Activated naive CD4-positive, alpha-beta T cell treated with anti-CD3 and anti-CD28 coated beads, Interleukin-2, amount 50 U/mL, for 16 hours (primary cell): ENCODE results near the gene DGCR8.

ENCODE experiments used
- DNase-seq: peaks from one replicate; pipeline ENCODE4 v3.0.0-alpha.2; 2020

DGCR8 gene

DNA sequence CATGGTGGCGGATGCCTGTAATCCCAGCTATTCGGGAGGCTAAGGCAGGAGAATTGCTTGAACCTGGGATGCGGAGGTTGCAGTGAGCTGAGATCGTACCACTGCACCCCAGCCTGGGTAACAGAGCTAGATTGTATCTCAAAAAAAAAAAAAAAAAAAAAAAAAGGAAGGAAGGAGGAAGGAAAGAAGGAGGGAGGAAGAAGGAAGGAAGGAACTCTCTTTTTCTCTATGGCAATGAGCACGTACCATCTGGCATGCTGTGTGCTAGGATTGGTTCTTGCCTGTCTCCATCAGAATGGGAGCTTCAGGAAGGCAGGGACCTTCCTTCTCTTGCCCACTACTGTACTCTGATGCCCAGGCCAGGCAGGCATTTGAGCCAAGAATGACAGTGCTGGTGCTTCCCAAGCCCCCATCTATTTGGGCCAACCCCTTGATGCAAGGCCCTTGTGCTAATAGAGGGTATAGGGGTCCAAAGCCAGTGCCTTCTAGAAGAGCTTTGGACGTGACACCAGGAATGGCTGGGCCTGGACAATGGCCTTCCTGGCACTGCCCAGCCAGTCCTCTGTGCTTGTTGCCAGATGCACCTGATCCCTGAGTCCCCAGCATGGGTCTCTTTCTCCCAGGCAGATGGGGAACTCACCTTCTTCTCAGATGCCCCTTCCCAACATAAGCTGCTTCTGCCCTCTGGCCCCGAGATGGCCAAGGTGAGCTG, 10.6 kb upstream of the DGCR8 start:
- no peak for DNase-seq

DNA sequence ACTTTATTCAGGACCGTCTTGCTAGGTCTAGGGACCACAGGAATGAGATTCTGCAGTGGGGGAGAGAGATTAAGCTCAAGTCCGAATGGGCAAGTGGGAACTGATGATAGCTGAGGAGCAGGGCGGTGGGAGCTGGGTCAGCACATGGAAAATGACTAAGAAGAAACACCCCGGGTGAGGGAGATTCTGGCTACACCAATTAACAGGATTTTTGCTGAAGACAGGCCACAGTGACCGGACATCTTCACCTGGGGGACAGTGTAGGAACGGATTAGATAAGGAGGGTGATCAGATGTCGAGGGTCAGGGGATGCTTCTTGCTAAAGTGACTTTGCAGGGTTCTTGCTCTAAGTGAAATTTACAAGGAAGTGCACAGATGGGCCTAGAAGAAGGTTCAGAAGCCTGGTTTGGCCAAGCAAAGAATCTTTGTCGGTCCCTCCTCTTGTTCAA, 8.5 kb upstream of the DGCR8 start:
- DNase-seq = no peak

DNA sequence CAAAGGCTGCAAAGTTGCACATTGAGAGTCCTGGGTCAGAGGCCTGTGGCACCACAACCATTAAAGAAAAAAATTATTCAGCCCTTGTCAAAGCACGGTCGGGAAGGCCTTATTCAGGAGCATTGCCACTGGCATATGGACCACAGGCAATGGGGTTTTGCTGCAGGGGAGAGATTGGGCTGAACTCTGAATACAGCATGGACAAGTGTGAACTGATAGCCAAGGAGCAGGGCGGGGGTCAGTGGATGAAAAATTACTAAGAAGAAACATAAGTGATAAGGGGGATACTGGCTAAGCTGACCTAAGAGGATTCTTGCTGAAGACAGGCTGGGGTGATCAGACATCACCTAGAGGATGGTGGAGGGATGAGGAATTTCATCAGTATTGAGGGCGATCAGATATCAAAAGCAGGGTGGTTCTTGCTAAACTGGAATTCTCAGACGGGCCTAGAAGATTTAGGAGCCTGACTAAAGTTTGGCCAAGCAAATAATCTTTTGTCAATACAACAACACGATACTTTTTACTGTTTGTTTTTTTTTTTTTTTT, 3.3 kb upstream of the DGCR8 start:
- no peak for DNase-seq

DNA sequence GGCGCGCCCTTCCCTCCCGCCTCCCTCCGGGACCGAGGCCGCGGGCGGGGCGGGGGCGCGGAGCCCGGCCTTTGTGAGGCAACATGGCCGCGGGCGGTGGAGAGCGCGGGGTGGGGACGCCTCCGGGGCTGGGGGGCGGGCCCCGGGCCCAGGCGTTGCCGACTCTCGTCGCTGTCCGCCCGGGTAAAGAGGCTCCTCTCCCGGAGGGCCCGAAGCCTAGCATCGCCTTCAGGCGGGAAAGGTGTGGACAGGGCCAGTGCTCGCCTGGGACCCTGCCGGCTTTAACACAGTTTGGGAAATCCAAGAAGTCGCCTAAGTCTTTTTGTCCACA, 369 bp downstream of the DGCR8 start:
- peak; percentile 78 for DNase-seq

DNA sequence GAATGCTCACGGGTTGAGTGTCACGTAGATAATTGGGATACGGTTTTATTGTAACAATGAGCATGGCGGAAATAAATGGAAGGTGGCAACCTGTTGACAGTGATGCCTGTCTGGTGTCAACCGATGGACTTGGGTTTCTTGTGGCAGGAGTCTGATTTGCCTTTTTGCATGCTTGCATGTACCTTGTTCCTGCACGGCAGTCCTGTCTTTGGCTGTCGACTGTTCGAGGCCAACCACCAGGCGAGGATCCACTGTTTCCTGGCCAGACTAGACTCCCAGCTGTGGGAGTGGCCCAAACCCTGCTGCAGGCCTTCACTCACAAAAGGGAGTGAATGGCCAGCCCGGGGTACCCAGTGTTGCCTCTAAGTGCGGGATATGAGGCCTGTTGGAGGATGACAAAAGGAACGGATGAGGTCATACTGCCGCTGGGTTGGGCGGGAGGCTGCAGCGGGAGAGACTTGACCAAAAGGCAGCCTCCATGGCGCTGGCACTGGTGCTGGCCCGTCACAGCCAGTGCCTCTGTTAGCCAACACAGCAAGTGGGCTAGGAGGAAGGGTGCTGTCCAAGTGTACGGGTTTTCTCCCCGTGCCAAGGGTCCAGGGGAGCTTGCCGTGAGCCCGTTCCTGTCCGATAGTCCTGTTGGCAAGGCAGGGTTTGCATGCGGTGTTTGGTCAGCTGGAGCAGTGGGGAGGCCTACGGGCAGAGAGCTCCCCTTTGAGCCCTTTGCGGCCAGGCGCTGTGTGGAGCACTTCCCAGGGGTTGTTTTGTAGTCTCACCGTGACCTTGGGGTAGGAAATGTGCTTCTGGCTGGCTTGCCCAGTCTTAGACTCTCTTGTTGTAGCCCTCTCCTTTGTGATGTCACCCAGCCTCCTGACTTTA, 974 bp downstream of the DGCR8 start:
- no peak for DNase-seq

DNA sequence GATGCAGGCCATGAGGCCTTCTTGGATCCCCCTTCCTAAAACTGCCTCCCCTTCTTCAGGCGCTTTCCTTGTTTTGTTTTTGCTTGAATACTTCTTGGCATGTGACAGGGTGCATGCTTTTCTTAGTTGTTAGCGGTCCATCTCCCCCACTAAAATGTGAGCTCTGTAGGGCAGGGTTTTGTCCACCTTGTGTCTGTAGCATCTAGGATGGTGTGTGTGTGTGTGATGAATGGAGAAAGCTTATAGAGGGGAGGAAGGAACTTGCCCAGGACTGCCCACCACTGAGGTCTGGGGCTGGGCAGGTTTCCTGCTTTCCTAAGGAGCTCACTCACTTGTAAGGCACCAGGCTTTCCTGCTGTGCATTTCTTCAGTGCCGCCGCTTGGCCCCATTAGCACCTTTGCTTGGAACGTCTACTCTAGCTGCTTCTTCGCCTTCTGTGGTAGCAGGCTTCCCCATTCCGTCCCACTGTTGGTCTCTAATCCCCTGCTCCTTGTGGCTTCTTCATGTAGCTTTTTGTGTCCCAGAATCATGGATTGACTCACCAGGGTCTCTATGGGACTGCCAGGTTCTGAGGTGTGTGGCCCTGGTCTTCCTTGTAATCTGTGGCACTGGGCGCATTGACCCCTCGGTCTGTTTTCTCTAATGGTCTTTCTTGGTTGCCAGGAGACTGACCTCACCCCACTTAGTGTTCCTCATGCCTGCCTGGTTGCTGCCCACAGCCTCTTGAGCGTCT, 3.3 kb downstream of the DGCR8 start:
- no peak for DNase-seq

DNA sequence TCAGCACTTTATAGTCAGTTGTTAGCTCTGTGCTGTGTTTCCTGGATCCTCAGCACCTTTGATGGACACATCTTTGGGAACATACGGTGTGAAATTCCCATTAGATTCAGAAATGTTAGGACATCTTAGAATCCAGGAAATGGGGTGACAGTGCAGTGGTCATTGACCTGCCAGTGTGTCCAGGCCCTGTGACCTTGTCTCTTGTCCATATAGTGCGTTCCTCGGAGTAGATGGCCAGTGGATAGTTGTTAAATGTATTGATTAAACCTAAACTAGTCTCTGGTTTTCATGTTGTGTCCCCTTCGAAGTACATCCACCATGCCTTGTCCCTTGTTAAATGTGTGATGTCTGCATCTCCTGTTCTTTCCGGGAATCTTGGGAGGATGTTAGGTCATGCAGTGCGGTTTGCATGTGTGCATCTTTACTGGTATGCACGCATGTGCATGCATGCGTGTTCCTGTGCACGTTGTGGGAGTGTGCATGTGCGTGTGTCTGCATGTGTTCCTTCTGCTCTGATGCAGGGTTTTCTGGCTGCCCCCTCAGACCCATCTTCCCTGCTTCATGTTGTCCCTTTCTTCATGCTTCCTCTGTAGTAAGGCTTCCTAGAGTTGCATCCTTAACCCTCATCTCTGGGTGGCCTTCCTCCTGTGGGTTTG, 4.0 kb downstream of the DGCR8 start:
- DNase-seq = no peak

DNA sequence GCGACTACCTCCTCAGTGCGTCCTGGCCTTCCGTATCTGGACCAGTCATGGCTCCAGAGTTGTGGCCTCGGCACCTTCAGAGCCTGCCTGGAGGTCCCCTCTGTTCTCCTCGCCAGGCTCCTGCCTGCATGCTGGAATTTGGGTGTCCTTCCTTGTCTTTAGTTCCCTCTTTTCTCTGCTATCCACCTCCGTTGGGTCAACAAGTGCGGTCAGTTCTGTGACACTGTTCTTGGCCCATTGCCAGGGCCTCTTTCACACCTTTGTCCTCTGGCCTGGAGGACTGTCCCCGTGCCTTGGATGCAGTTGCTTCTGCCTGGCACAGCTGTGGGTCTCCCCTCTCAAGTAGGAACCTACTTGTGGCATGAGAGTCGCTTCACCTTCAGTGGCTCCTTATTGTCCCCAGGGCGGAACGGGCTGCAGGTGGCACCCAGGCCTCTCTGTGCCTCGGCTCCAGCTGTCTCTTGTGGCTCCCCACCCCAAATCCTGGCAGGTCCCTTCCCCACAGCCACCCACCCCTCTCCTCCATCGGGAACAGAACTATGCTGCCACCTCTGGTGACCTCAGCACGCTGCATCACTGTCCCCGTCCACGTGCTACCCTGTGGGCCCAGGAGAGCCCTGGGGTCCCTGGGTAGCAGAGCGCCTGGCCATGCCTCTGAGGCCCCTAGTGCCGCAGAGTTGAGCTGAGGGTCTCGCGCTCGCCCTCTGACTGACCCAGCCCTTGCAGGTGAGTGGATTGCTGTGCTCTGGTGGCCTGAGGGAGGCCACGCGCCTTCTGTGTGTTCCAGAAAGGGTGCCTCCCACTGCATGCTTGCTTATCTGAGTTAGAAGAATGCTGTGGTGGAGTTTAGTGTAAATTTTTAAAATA, 4.7 kb downstream of the DGCR8 start:
- DNase-seq = no peak

DNA sequence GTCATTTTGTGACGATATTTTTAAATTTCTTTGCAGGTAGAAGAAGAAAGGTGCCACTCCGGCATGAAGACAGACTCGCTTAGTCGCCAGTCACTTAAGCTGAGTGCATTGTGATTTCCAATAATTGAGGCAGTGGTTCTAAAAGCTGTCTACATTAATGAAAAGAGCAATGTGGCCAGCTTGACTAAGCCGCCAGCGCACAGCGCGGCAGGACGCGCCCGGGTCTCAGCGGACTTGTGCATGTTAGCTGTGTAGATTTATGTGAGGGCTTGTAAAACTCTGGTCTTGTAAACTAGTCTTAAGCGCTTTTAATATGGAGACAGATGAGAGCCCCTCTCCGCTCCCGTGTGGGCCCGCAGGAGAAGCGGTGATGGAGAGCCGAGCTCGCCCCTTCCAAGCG, 5.6 kb downstream of the DGCR8 start:
- no peak for DNase-seq

DNA sequence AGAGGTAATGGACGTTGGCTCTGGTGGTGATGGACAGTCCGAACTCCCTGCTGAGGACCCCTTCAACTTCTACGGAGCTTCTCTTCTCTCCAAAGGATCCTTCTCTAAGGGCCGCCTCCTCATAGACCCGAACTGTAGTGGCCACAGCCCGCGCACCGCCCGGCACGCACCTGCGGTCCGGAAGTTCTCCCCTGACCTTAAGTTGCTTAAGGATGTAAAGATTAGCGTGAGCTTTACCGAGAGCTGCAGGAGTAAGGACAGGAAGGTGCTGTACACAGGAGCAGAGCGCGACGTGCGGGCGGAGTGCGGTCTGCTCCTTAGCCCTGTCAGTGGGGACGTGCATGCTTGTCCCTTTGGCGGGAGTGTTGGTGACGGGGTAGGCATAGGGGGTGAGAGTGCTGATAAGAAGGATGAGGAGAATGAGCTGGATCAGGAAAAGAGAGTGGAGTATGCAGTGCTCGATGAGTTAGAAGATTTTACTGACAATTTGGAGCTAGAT, 6.1 kb downstream of the DGCR8 start:
- no peak for DNase-seq

DNA sequence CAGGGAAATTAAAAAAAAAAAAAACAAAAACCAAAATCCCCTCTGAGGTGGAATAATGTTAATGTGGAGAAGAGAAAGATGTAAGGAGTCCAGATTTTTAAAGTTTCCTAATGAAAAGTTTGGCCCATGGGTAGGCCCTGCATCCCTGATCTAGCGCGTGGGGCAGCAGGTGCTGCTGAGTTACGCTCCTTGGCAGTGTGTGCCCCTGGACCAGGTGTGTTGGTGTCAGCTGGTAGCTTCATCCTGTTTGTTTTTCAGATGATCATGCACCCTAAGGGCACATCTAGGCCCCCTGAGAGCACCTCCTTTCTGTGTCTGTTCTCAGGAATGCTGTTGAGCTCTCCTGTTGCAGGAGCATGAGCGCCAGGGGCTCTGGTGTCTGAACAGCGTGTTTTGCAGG, 6.7 kb downstream of the DGCR8 start:
- no peak for DNase-seq

DNA sequence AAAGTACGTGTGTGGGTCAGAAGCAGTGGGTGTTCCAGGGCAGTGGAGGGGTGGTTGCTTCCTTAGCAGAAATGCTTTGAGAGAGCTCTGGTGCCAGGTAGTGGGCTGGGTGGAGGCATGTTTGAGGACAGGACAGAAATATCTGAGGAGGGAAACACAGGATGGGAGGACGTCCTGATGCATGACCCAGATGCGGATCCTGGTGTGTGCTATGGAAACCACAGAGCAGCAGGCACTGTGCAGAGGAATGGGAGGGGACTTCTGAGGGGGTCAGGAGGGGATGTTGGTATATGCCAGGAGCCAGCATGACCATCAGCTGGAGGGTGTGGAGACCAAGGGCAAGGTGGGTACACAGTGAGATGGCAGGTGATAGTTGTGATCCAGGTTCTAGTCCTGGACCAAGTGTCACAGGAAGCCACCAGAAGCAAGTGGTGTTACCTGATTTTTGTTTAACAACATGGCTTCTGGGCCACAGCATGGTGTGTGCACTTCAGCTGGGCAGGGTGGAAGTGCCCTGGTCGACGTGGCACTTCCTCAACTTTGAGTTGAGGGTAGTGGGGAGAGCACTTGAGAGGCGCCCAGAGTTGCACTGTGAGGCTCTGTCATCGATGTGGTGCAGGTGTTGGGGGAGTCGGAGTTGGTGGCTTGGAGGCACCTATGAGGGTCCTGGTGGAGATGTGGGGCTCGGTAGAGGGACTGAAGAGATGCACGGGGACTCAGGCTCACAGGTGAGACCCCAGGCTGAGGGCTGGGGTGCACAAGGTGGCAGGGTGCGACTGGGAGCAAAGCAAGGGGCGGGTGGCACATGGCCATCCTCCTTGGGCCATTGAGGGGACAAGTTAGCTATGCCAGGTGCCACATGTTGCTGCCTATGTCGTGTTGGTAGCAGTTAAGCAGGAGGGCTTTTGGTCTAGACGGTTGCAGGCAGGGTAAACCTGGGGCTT, 7.5 kb downstream of the DGCR8 start:
- DNase-seq = no peak

DNA sequence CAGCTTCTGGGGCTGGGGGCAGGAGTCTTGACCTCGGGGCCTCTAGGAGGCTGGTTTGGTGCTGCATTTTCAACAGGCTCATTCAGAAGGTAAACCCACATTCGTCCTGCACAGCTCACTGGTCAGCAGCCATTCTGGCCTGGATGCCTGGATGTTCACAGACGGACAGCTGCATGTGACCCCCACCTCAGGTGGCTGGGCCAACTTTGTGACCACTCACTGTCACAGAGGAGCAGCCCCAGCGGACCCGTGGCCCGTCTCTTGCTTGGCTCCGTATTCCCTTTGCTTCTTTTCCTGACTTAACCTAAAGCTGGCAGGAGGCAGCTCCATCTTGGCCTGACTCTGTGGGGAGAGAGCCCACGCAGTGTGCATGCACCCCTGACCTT, 8.2 kb downstream of the DGCR8 start:
- no peak for DNase-seq

DNA sequence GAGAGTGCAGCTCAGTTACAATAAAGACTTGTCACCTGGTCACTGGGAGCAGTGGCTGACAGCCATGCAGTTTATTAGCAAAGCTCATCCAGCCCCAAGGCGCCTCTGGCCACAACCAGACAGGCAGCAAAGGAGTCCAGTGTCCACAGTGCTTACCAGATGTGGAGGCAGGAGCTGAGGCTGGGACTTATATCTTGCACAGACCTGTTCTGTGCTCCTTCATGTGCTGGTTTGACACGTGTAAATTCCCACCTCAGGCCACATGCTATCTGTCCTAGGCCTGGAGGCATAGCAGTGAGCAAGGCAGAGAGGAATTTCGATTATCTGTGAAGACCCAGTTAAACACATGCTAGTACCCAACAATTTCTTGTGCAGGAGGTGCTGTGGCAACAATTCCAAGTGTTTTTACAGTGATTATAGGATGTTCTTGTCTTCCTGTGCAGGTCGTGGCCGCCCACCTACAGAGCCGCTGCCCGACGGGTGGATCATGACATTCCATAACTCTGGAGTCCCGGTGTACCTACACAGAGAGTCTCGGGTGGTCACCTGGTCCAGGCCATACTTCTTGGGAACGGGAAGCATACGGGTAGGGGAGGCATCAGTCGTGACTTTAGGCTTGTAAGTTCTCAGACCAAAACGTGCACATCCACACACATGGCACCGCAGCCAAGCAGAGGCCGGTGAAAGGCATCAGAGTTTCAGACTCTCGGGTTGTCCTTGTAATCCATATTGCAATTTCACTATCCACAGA, 9.4 kb downstream of the DGCR8 start:
- no peak for DNase-seq

DNA sequence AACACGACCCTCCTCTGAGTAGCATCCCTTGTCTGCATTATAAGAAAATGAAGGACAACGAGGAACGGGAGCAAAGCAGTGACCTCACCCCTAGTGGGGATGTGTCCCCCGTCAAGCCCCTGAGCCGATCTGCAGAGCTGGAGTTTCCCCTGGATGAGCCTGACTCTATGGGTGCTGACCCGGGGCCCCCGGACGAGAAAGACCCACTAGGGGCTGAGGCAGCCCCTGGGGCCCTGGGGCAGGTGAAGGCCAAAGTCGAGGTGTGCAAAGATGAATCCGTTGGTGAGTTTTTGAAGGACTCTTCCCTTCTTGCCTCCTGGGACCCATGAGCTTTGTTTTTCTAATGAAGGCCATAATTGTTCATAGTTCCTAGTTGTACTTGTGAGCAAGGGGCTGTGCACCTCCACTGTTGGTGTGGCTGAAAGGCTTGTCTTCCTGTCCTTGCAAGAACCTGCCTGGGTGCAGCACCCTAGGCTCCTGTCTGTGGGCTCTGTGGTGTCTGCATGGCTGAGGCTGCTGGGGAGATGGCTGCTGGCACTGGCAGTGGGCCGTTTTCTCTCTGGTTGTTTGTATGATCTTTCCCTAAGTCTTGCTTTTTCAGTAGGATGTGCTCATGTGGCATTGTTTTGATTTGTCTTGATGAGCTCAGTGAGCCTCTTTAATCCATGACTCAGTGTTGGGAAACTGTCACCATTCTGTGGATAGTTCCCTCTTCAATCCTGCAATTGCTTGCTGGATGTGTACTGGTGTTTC, 10.1 kb downstream of the DGCR8 start:
- no peak for DNase-seq

DNA sequence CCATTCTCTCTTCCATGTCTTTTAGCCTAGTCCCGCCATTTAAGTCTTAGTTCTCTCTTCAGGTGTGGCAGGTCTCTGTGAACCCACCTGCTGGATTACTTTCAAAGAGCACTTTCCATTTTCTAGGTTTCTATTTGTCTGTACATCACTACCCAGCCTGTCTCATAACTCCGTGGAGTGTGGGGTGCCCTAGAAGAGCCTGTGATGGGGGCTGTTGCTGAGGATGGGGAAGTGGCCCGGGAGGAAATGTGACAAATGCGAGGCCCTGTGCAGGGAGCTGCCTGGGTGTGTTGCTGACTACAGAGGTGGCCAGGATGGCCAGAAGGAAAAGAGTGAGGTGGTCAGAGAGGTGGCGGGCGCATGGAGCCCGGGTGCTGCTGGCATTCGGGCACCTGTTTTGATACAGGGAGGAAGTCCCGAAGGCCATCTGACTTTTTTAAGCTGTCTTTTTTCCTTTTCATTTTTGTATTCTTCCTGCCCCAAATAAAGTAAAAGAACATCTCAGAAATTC, 10.7 kb downstream of the DGCR8 start:
- no peak for DNase-seq

DNA sequence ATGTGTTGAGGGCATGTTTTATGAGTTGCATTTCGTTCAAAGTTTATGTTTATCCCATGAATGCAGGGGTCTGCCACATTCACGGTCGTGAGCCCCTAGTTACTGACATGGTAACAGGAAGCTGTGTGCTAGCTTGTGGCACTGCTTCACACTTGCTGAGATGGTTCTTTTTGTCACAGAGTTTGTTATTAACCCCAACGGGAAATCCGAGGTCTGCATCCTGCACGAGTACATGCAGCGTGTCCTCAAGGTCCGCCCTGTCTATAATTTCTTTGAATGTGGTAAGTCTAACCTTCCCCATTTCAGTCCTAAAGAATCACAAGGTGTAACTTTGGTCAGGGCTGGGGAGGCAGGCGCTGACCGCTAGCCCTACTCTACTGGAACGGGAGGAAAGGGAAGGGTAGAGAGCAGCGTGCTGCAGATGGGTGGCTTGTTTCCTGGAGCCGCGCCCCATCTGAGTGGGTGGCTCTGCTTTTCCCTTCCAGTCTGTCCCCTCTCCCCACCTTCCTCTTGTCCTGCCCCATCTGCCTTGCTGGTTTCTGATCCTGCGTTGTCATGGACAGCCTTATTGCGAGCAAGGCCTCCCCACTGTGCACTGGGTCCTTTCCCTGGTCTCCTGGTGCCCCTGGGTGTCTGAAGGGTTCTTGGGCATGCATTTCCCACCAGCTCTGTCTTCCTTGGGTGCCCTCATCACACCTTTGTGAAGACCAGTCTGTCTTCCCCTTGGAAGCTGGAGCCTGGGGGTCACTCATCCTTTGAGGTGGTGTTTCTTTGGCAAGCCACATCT, 11.8 kb downstream of the DGCR8 start:
- DNase-seq = no peak

DNA sequence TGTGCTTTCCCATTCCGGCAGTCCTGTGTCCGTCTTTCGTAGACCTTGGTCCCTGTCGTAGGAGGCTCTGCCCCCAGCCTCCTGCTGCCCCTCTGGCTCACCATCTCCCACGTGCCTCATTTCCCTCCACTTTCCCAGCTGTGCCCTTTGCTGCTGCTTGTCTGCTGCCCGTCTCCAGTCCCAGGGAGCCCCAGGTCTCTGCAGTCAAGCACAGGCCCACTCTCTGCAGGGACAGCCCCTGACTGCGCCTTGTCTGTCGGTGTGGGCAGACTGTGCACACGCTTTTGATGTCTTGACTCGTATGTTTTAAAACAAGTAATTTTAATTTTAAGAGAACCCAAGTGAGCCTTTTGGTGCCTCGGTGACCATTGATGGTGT, 12.4 kb downstream of the DGCR8 start:
- no peak for DNase-seq
